HG02885 (cell line): ENCODE measurements around the gene SEPTIN5.

ENCODE experiments used
- ATAC-seq: cut with Tn5 transposase; IDR thresholded peaks from one replicate; pipeline ENCODE4 v1.9.1; 2021; ENCODE audit warnings: mild to moderate bottlenecking; ENCODE audit not compliant: unreplicated experiment, poor library complexity

Gene SEPTIN5

GRCh38 chr22:19769393-19769715 lies 55.1 kb downstream of the SEPTIN5 start:
- no peak for ATAC-seq

GRCh38 chr22:19770349-19771220 lies 56.3 kb downstream of the SEPTIN5 start:
- ATAC-seq = no peak

GRCh38 chr22:19772422-19772672 lies 58.0 kb downstream of the SEPTIN5 start:
- no peak for ATAC-seq
